Measurements from ENCODE around the gene MEI1. TPM values are rescaled to one million over a fixed set of nuclear protein-coding genes. Genes with fewer than 3 reads are reported as not detected.

The MEI1 gene
- total RNA-seq, 1 donor from 2014 or later: 0.16 TPM

- peak overlapping the region; percentile 9 for H3K4me3 Mint-ChIP-seq
- no peaks in the 10 kb centered on the region for H3K27me3 Mint-ChIP-seq (ENCODE audit: low read depth)
- H3K4me1 Mint-ChIP-seq: peaks cover 51% of the 10 kb centered on the region
- H3K9me3 Mint-ChIP-seq: no peaks in the 10 kb centered on the region
- DNase-seq (ENCODE audit: low read depth, low spot score): no peak
- TF ChIP-seq, protein P1, sequence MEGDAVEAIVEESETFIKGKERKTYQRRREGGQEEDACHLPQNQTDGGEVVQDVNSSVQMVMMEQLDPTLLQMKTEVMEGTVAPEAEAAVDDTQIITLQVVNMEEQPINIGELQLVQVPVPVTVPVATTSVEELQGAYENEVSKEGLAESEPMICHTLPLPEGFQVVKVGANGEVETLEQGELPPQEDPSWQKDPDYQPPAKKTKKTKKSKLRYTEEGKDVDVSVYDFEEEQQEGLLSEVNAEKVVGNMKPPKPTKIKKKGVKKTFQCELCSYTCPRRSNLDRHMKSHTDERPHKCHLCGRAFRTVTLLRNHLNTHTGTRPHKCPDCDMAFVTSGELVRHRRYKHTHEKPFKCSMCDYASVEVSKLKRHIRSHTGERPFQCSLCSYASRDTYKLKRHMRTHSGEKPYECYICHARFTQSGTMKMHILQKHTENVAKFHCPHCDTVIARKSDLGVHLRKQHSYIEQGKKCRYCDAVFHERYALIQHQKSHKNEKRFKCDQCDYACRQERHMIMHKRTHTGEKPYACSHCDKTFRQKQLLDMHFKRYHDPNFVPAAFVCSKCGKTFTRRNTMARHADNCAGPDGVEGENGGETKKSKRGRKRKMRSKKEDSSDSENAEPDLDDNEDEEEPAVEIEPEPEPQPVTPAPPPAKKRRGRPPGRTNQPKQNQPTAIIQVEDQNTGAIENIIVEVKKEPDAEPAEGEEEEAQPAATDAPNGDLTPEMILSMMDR (conservative IDR thresholded peaks at IDR 0.05): no peak
- H3K36me3 Mint-ChIP-seq (ENCODE audit: low read depth): peaks cover 34% of the 10 kb centered on the region
- peak overlapping the region; percentile 2 for H3K27ac Mint-ChIP-seq (ENCODE audit: unreplicated experiment)
Observed at GRCh38 chr22:41838842-41839618, 139.7 kb downstream of the MEI1 start.

- Mint-ChIP-seq H3K27me3 (ENCODE audit: low read depth) (no peaks in the 10 kb centered on the region), H3K4me3 (peak overlapping the region; percentile 58), H3K9me3 (no peaks in the 10 kb centered on the region), H3K36me3 (ENCODE audit: low read depth) (peaks cover 27% of the 10 kb centered on the region), H3K27ac (ENCODE audit: unreplicated experiment) (no peak overlapping the region), H3K4me1 (peaks cover 53% of the 10 kb centered on the region)
- DNase-seq (ENCODE audit: low read depth, low spot score): no peak
- TF ChIP-seq, protein P1 (conservative IDR thresholded peaks at IDR 0.05): no peak
Observed at GRCh38 chr22:41840216-41840615, 140.9 kb downstream of the MEI1 start.

- Mint-ChIP-seq H3K4me3 (no peak overlapping the region), H3K27ac (ENCODE audit: unreplicated experiment) (peak overlapping the region; percentile 54), H3K27me3 (ENCODE audit: low read depth) (no peaks in the 10 kb centered on the region)
Observed at GRCh38 chr22:41841085-41841712, 141.9 kb downstream of the MEI1 start.

GRCh38 chr22:41842996-41843970, 144.0 kb downstream of the MEI1 start:
- H3K27ac Mint-ChIP-seq (ENCODE audit: unreplicated experiment): no peak overlapping the region
- H3K36me3 Mint-ChIP-seq (ENCODE audit: low read depth): peaks cover 8% of the 10 kb centered on the region
- TF ChIP-seq, protein P1 (conservative IDR thresholded peaks at IDR 0.05): no peak
- H3K4me1 Mint-ChIP-seq: peaks cover 54% of the 10 kb centered on the region
- no peaks in the 10 kb centered on the region for H3K27me3 Mint-ChIP-seq (ENCODE audit: low read depth)
- H3K4me3 Mint-ChIP-seq: no peak overlapping the region
- DNase-seq (ENCODE audit: low read depth, low spot score): no peak
- no peaks in the 10 kb centered on the region for H3K9me3 Mint-ChIP-seq

More at GRCh38 chr22:41841085-41841712, 141.9 kb downstream of the MEI1 start:
- TF ChIP-seq, protein P1 (conservative IDR thresholded peaks at IDR 0.05): no peak
- no peak for DNase-seq (ENCODE audit: low read depth, low spot score)
- H3K4me1 Mint-ChIP-seq: peaks cover 56% of the 10 kb centered on the region
- H3K9me3 Mint-ChIP-seq: no peaks in the 10 kb centered on the region
- peaks cover 21% of the 10 kb centered on the region for H3K36me3 Mint-ChIP-seq (ENCODE audit: low read depth)

GRCh38 chr22:41844036-41844435, 144.7 kb downstream of the MEI1 start:
- H3K27ac Mint-ChIP-seq (ENCODE audit: unreplicated experiment): no peak overlapping the region
- TF ChIP-seq, protein P1 (conservative IDR thresholded peaks at IDR 0.05): no peak

More at GRCh38 chr22:41844036-41844435, 144.7 kb downstream of the MEI1 start:
- DNase-seq (ENCODE audit: low read depth, low spot score): no peak
- Mint-ChIP-seq H3K4me1 (peaks cover 48% of the 10 kb centered on the region), H3K36me3 (ENCODE audit: low read depth) (peaks cover 5% of the 10 kb centered on the region), H3K27me3 (ENCODE audit: low read depth) (no peaks in the 10 kb centered on the region), H3K9me3 (no peaks in the 10 kb centered on the region), H3K4me3 (no peak overlapping the region)
